NCI-H187 treated with DMSO at 0.1 percent for 48 hours (cell line): ENCODE data around the gene GNPDA1.
"Not testable (repeated sequence)": the region's sequence is repeated elsewhere in the genome, so short reads cannot be mapped to it uniquely, and the experiment has no call there.

Source experiments
- DNase-seq: peaks from one replicate; lab custom pipeline; 2025; lab: John Stamatoyannopoulos, UW

The GNPDA1 gene

DNA sequence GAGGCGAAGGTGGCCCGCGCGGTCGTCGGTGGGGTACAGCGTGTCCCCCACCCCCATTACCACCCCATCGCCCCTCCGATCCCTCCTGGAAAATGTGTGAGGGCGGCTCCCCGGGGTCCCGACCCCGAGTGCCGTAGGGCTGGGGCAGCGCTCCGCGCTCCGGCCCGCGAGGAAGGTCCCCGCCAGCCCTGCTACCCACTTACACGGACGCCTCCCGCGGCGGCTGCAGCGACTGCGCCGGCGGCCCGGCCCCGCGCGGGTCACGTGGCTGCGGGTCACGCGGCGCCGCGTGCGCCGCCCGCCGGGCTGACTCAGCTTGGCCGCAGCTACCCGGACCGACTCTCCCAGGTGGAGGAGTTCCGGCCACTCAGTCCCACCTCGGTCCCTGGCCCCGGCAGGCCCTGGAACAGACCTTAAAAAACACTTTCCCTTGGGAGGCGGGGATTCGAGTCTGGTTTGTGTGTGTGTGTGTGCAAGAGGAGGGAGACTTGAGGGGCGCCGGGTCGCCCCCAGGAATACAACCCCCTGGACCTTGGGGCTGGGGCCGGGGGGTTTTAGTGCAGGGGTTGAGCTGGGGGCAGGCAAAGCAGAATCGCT, at the start of gene GNPDA1:
TSS of gene GNPDA1 (minus strand) at position 236 of the 597 bp plus-strand sequence. CDS start 992 bp downstream, outside the sequence.
- no peak for DNase-seq

DNA sequence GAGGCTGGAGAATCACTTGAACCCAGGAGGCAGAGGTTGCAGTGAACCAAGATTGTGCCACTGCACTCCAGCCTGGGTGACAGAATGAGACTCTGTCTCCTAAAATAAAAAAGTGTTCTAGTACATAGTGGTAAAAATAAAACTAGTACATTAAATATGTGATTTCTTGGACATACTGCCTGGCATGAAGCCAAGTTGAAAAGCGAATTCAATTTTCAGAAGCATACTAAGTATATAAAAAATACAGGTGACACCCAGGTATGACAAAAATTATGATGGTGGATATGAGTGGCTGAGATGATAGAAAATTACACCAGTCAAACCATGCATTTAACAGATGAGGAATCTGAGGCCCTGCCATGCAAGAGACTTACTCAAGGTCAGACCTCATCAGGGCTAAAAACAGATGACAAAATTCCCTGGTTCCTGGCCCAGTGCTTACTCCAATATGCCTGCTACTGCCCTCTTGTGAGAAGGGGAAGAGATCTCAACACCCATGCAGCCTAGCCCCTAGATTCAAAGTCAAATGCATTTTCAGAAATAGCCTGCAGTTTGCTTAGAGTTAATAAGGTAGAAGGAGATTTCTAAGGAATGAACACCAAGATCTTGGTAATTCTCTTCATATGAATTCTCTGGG, 46.6 kb upstream of the GNPDA1 start:
- DNase-seq, result no peak

- no peak for DNase-seq
Measured at GRCh38 chr5:142057697-142058056, 44.9 kb upstream of the GNPDA1 start.

DNA sequence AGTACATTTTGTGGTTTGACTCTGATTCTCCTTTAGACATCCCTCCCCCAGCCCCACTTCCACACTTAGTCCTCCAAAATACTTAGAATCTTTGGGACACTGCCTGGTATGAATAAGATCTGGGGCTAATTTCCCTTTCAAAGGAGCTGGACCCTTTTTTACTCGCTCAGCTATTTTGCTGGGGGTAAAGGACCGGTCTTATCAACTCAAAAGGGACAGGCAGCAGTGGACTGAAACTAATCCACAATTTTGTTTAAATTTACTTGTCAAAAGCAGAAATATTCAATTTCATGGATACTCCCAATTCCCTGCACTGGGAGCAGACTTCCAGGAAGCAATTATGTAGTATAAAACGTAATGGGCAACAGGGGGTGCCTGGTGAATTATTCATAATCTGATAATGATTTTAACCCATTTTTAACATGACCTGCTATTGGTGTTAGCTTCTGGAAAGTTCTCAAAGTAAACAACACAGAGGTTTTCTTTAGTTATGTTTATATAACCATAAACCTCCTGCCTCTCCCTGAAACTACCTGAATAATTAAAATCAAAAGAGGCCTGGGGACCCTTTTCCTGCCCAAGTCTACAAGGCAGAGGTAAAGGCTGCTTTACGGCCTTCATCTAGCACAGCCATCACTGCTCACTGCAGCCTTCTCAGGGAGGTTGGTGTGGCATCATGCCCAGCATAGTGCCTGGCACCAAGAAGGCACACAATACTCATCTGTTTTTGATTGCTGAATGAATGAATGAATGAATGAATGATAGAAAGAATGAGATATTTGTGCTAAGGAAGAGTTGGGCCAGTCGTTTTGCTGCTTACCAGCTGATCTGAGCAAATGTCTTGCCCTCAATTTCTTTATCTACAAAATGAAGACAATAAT, 44.2 kb upstream of the GNPDA1 start:
- no peak for DNase-seq

DNA sequence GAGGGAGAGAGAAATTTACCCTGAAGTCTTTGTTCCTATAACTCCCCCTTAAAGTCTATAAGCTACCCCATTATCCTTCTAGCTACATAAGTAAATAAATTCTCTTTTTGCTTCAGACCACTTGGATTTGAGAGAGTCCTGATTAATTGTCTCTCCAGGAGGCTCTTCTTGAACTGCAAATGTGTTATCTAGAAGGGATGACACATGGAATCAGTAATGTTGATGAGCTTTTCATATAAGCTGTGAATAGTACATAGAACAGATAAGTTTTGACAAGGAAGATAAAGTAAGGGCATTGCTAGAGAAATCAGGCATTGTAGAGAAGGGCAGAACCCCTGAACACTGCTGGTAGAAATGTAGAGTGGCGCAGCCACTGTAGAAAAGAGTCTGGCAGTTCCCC, 42.5 kb upstream of the GNPDA1 start:
- DNase-seq, result no peak

DNA sequence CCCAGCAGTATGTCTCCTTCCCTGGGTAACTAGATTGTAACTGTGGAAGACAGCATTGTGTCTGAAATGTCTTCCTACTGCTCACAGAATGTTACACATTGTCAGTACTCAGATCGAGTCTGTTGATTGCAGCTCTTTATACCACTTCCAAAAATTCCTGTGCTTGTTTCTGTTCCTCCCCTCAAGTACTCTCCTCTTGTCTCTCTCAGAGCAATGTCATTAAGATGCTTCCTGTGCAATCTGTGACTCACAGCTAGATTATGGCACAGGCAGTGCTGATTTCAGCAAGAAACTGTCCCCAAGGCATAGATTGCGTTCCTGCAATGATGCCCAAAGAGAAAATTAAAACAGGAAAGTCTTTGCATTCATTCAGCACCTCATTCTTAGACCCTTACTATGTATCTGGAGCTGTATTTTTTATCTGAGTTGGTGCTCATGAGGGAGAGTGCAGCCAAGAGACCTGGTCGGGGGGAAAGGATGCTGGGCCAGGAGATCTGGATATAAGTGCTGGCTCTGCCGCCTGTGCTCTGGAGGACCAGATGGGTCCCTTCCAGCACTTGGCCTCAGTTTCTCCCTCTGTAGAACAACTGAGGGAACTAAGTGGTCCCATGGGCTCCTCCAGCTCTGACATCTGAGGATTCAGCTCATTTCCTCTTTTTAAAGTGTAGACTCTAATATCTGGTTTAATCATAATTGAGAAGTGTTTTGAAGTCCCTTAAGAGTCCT, 40.8 kb upstream of the GNPDA1 start:
- DNase-seq, result no peak

DNA sequence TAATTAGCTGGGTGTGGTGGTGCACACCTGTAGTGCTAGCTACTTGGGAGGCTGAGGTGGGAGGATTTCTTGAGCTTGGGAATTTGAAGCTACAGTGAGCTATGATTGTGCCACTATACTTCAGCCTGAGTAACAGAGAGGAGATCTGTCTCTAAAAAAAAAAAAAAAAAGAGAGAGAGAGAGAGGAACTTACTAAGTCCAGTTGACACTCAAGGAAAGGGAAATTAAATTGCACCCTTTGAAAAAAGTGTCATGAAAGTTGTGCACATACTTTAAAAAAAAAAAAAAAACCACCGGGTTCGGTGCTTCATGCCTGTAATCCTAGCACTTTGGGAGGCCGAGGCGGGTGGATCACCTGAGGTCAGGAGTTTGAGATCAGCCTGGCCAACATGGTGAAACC, 39.2 kb upstream of the GNPDA1 start:
- not testable (repeated sequence) for DNase-seq

- DNase-seq, result no peak
Measured at GRCh38 chr5:142048272-142048671, 35.4 kb upstream of the GNPDA1 start.

- DNase-seq, result no peak
Measured at GRCh38 chr5:142046191-142046590, 33.4 kb upstream of the GNPDA1 start.

DNA sequence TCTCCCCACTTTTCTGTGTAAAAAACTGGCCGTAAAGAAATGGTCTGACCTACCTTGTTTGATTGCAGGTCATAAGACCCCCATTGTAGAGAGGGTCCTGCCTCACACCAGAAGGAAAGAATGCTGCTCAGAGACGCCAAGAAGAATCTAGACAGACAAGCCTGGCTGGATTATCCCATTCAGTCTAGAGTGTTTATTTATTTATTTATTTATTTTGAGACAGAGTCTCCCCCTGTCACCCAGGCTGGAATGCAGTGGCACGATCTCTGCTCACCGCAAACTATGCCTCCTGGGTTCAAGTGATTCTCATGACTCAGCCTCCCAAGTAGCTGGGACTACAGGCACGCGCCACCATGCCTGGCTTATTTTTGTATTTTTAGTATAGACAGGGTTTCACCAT, 28.1 kb upstream of the GNPDA1 start:
- not testable (repeated sequence) for DNase-seq

- DNase-seq, result no peak
Measured at GRCh38 chr5:142040285-142040684, 27.5 kb upstream of the GNPDA1 start.

- no peak for DNase-seq
Measured at GRCh38 chr5:142038735-142039134, 25.9 kb upstream of the GNPDA1 start.

DNA sequence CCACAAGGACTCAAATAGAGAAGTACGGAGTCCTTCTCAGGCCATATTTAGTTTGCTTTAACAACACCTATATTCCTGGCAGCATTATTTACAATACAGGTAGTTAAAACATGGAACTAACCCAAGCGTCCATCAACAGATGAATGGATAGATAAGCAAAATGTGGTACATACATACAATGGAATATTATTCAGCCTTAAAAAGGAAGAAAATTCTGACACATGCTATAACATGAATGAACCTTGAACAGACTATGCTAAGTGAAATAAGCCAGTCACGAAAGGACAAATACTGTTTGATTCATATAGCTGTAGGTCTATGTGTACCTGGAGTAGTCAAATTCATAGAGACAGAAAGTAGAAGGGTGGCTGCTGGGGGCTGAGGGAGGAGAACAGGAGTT, 24.8 kb upstream of the GNPDA1 start:
- not testable (repeated sequence) for DNase-seq

GRCh38 chr5:142036918-142037317, 24.1 kb upstream of the GNPDA1 start:
- no peak for DNase-seq

DNA sequence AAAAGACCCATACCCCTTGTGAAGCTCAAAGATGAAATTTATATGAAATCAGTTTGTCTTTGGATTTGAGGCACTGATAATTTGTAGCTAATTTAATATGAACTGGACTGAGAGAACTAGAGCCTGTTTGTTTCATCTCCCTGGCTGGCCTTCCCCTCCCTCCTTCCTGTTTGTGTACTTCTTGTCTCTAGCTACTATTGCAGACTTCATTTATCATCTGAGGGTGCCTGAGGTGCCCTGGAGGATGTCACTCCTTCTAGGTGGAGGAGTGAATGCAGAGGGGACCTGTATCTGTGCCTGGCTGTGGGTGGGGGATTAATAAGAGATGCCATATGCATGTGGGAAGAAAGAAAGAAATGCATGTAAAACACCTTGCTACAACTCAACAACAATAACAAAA, 22.2 kb upstream of the GNPDA1 start:
- DNase-seq, result no peak

- not testable (repeated sequence) for DNase-seq
Measured at GRCh38 chr5:142033632-142034567, 21.1 kb upstream of the GNPDA1 start.

DNA sequence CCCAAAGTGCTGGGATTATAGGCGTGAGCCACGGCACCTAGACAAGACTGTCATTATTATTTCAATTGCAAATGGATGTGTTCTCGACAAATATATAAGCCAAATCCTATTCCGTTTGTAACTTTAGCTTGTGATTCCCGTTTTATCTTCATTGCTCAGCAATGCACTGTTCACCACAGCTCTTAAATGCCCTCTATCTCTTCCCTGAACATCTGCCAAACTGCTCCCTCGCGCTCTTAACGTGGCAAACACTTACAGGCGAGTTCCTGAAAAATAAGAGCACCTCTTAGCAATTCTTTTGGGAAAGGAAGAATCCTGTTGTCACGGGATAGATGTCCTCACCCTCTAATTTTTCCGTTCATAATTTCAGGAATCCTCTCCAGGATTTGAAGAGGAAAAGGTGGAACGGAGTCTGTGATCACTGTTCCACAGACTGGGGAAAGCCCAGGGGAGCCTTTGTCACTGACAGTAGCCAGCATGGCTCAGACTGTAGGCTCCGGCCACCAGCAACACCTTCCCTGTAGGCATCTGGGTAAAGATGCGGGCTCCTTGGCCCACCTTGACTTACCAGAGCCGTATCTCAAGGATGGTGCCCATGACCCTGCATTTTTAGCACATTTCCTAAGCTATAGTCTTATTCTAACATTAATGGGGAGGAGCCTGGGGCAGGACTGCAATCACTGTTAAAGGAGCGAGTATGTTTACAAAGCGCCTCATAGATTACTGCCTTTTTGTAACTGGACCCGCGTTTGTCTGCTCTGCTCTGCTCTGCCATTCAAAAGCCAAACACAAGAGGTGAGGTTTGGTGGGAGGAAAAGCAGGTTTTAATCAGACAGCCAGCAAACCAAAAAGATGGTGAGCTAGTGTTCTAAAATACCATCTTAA, 20.2 kb upstream of the GNPDA1 start:
- DNase-seq, result no peak

GRCh38 chr5:142032150-142032549, 19.3 kb upstream of the GNPDA1 start:
- DNase-seq, result no peak

- DNase-seq, result no peak
Measured at GRCh38 chr5:142025637-142026036, 12.8 kb upstream of the GNPDA1 start.

GRCh38 chr5:142024771-142025304, 12.0 kb upstream of the GNPDA1 start:
- DNase-seq, result peak; percentile 31
